Measurements from ENCODE around the gene ESYT2. TPM values are rescaled to one million over a fixed set of nuclear protein-coding genes. Genes with fewer than 3 reads are reported as not detected.

Gene ESYT2
- total and polyA plus RNA-seq, 9 of the 15 experiments (the other 6 are each of a cell fraction or from before 2014, with no cell fraction given), result 5.8 to 86.9 (median 64.7) TPM

DNA sequence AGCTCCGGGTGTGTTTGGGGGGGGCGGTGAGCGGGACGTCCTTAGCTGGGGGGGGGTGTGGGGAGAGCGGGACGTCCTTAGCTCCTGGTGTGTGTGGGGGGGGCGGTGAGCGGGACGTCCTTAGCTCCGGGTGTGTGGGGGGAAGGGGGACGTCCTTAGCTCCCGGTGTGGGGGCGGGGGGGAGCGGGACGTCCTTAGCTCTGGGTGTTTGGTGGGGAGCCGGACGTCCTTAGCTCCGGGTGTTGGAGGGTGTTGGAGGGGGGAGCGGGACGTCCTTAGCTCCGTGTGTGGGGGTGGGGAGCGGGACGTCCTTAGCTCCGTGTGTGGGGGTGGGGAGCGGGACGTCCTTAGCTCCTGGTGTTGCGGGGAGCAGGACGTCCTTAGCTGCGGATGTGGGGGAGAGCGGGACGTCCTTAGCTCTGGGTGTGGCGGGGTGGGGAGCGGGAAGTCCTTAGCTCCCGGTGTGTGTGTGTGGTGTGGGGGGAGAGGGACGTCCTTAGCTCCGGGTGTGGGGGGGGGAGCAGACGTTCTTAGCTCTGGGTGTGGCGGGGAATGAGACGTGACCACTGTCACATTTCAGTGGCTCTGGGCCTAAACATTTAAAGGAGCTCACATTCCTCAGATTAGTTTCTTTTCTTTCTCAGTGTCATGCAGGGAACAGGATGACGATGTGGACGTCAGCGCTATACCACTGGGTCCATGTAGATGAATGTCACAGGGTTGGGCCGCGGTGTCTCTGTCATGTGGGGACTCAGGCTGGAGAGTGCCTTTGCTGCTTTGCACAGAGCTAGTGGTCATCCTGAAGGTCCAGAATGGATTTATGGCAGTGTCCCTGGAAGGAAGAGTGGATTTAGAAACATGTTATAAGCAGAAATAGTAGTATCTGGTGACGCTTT, 34.5 kb upstream of the ESYT2 start (continued):
- TF ChIP-seq, protein P1, sequence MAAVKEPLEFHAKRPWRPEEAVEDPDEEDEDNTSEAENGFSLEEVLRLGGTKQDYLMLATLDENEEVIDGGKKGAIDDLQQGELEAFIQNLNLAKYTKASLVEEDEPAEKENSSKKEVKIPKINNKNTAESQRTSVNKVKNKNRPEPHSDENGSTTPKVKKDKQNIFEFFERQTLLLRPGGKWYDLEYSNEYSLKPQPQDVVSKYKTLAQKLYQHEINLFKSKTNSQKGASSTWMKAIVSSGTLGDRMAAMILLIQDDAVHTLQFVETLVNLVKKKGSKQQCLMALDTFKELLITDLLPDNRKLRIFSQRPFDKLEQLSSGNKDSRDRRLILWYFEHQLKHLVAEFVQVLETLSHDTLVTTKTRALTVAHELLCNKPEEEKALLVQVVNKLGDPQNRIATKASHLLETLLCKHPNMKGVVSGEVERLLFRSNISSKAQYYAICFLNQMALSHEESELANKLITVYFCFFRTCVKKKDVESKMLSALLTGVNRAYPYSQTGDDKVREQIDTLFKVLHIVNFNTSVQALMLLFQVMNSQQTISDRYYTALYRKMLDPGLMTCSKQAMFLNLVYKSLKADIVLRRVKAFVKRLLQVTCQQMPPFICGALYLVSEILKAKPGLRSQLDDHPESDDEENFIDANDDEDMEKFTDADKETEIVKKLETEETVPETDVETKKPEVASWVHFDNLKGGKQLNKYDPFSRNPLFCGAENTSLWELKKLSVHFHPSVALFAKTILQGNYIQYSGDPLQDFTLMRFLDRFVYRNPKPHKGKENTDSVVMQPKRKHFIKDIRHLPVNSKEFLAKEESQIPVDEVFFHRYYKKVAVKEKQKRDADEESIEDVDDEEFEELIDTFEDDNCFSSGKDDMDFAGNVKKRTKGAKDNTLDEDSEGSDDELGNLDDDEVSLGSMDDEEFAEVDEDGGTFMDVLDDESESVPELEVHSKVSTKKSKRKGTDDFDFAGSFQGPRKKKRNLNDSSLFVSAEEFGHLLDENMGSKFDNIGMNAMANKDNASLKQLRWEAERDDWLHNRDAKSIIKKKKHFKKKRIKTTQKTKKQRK (IDR thresholded peaks at IDR 0.05; ENCODE audit: borderline replicate concordance, low read depth, low read length), result no peak
- TF ChIP-seq ZNF140 (CRISPR knock-in tag; IDR thresholded peaks at IDR 0.05) (no peak), EHMT2 (IDR thresholded peaks at IDR 0.05) (no peak; the same call in 1 of the 2 replicates), ZNF3 (CRISPR knock-in tag; IDR thresholded peaks at IDR 0.05) (no peak), ATF1 (CRISPR knock-in tag; IDR thresholded peaks at IDR 0.05) (no peak), ATF1 (tag; IDR thresholded peaks at IDR 0.05) (peak; percentile 96), ZNF274 (IDR thresholded peaks at IDR 0.05; ENCODE audit: borderline replicate concordance, low read depth, low read length) (no peak), MEF2D (tag; conservative IDR thresholded peaks at IDR 0.05; ENCODE audit: low read depth) (no peak; the same call in 1 of the 2 replicates), CTBP1 (IDR thresholded peaks at IDR 0.05; ENCODE audit: borderline replicate concordance) (peak; percentile 74), ZC3H11A (IDR thresholded peaks at IDR 0.05; ENCODE audit: low read depth, low read length) (no peak), FOXK1 (CRISPR knock-in tag; IDR thresholded peaks at IDR 0.05; ENCODE audit: borderline replicate concordance) (no peak), ZNF707 (CRISPR knock-in tag; conservative IDR thresholded peaks at IDR 0.05) (no peak), BDP1 (IDR thresholded peaks at IDR 0.05; ENCODE audit: insufficient read depth, insufficient read length) (no peak), EP300 (IDR thresholded peaks at IDR 0.05; ENCODE audit: low read length) (peak; percentile 80), MTA1 (IDR thresholded peaks at IDR 0.05; ENCODE audit: borderline replicate concordance) (peak; percentile 78), PRMT5 (CRISPR knock-in tag; IDR thresholded peaks at IDR 0.05) (no peak)
- TF ChIP-seq, protein P2, sequence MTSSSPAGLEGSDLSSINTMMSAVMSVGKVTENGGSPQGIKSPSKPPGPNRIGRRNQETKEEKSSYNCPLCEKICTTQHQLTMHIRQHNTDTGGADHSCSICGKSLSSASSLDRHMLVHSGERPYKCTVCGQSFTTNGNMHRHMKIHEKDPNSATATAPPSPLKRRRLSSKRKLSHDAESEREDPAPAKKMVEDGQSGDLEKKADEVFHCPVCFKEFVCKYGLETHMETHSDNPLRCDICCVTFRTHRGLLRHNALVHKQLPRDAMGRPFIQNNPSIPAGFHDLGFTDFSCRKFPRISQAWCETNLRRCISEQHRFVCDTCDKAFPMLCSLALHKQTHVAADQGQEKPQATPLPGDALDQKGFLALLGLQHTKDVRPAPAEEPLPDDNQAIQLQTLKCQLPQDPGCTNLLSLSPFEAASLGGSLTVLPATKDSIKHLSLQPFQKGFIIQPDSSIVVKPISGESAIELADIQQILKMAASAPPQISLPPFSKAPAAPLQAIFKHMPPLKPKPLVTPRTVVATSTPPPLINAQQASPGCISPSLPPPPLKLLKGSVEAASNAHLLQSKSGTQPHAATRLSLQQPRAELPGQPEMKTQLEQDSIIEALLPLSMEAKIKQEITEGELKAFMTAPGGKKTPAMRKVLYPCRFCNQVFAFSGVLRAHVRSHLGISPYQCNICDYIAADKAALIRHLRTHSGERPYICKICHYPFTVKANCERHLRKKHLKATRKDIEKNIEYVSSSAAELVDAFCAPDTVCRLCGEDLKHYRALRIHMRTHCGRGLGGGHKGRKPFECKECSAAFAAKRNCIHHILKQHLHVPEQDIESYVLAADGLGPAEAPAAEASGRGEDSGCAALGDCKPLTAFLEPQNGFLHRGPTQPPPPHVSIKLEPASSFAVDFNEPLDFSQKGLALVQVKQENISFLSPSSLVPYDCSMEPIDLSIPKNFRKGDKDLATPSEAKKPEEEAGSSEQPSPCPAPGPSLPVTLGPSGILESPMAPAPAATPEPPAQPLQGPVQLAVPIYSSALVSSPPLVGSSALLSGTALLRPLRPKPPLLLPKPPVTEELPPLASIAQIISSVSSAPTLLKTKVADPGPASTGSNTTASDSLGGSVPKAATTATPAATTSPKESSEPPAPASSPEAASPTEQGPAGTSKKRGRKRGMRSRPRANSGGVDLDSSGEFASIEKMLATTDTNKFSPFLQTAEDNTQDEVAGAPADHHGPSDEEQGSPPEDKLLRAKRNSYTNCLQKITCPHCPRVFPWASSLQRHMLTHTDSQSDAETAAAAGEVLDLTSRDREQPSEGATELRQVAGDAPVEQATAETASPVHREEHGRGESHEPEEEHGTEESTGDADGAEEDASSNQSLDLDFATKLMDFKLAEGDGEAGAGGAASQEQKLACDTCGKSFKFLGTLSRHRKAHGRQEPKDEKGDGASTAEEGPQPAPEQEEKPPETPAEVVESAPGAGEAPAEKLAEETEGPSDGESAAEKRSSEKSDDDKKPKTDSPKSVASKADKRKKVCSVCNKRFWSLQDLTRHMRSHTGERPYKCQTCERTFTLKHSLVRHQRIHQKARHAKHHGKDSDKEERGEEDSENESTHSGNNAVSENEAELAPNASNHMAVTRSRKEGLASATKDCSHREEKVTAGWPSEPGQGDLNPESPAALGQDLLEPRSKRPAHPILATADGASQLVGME (CRISPR knock-in tag; IDR thresholded peaks at IDR 0.05), result no peak
- TF ChIP-seq, protein P3, sequence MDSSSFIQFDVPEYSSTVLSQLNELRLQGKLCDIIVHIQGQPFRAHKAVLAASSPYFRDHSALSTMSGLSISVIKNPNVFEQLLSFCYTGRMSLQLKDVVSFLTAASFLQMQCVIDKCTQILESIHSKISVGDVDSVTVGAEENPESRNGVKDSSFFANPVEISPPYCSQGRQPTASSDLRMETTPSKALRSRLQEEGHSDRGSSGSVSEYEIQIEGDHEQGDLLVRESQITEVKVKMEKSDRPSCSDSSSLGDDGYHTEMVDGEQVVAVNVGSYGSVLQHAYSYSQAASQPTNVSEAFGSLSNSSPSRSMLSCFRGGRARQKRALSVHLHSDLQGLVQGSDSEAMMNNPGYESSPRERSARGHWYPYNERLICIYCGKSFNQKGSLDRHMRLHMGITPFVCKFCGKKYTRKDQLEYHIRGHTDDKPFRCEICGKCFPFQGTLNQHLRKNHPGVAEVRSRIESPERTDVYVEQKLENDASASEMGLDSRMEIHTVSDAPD (CRISPR knock-in tag; IDR thresholded peaks at IDR 0.05), result no peak

Data from K562 (cell line).